Hepatocyte (in vitro differentiated cells): ENCODE results near the gene CARD10.

Source experiments
- CTCF ChIP-seq: fragments of 200-600 bp; sonication (generic); IDR thresholded peaks from 2 replicates; pipeline ENCODE4 v1.5.1; 2016; ENCODE audit warnings: antibody characterized with exemption, mild to moderate bottlenecking; ENCODE audit not compliant: poor library complexity
- EZH2phosphoT487 ChIP-seq: fragments of 200-600 bp; sonication (generic); IDR thresholded peaks from one replicate; pipeline ENCODE4 v1.6.1; 2018; ENCODE audit warnings: antibody characterized with exemption, mild to moderate bottlenecking, low read depth, moderate library complexity; ENCODE audit not compliant: unreplicated experiment, severe bottlenecking

DNA sequence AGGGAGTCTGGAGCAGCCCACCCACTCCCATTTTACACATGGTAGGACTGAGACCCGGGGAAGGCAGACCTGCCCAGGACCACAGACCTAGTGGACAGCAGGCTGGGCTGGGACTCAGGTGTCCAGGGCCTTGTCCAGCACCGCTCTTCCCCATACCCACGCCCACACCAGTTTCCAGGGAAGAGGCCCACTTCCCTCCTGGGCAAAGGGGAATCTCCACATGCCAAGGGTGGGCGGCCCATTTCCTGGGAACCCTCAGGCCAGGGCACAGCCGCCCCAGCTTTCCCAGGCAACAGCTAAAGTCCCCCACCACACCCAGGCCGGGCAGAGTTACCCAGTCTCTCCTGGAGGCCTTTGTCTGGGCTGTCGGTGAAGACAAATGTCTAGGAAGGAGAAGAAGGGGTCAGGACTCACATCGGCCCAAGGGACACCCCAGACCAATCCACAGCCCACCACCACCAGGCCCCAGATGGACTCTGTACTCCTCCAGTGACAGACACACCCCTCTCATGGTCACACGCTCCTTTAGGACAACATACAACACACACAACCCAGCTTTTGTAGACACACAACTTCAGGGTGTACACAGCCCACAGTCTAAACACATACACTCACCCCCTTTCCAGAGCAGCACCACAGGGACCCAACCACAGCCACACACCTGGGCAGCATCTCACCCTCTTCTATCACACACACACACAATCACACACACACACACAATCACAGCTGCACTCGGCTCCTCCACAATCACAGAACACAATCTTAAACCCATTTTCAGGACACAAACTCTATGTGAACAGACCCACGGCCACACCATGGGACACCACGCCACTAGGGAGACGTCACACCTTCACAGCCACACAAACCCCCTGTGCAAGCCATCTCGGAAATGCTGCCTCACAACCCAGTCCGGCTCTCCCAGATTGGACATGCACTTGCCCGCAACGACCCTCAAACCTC, 38.5 kb downstream of the CARD10 start:
- TF ChIP-seq CTCF (no peak), EZH2phosphoT487 (no peak)
